ENCODE data around the gene ANKRD63. TPM values are rescaled to one million over a fixed set of nuclear protein-coding genes. Genes with fewer than 3 reads are reported as not detected.

ANKRD63 gene
- not detected for polyA plus RNA-seq (2013, experiment 1 of 2)
- not detected for polyA plus RNA-seq (2013, experiment 2 of 2)

GRCh38 chr15:40282869-40283614 lies at the start of gene ANKRD63:
ANKRD63 (minus strand) TSS chr15:40283064; CDS start chr15:40282586, 478 bp downstream.
- no peak within 1 kb of the TSS for H2AK5ac ChIP-seq (ENCODE audit: low read length, severe bottlenecking)
- H3K27ac ChIP-seq (ENCODE audit: low read length, poor library complexity, severe bottlenecking) = no peak within 1 kb of the TSS
- H2BK5ac ChIP-seq (ENCODE audit: low read depth, low read length, poor library complexity, severe bottlenecking) = no peak within 1 kb of the TSS
- H4K8ac ChIP-seq (ENCODE audit: low read length) = peak within 1 kb of the TSS; percentile 16
- H3K4me2 ChIP-seq (ENCODE audit: low read length, poor library complexity, severe bottlenecking) = peak within 1 kb of the TSS; percentile 95
- H2BK15ac ChIP-seq (ENCODE audit: low read depth, poor library complexity, severe bottlenecking) = peak within 1 kb of the TSS; percentile 74
- H4K91ac ChIP-seq (ENCODE audit: low read length) = no peak within 1 kb of the TSS
- WGBS = 2% methylated on average over 58 of the region's 76 CpGs
- H3K23ac ChIP-seq (ENCODE audit: low read length in 2 of 2) = peak within 1 kb of the TSS in 1 of 2 experiments; percentile 85
- H3K9ac ChIP-seq (ENCODE audit: low read length) = no peak within 1 kb of the TSS
- no peaks in the 10 kb centered on the region for H3K36me3 ChIP-seq (ENCODE audit: control insufficient read depth in 1 of 2, insufficient read depth in 2 of 2, low read depth in 1 of 2, low read length in 2 of 2)
- peaks cover 50 to 59% of the 10 kb centered on the region in 2 experiments for H3K27me3 ChIP-seq (ENCODE audit: control insufficient read depth in 1 of 2, insufficient read depth in 1 of 2, low read length in 2 of 2)
- no peaks in the 10 kb centered on the region for H3K9me3 ChIP-seq (ENCODE audit: control insufficient read depth, low read length)
- no peak for DNase-seq
- peak within 1 kb of the TSS in 1 of 2 experiments; percentile 64 for H2BK12ac ChIP-seq (ENCODE audit: low read length in 2 of 2)
- no peak within 1 kb of the TSS for H2BK120ac ChIP-seq (ENCODE audit: low read depth, low read length)
- H3K14ac ChIP-seq (ENCODE audit: low read length in 2 of 2) = peak within 1 kb of the TSS in 1 of 2 experiments; percentile 51
- peak within 1 kb of the TSS; percentile 56 for H2AFZ ChIP-seq (ENCODE audit: low read depth, low read length)
- H3K4me3 ChIP-seq (ENCODE audit: insufficient read depth in 1 of 2, low read depth in 1 of 2, low read length in 2 of 2) = peak within 1 kb of the TSS; percentile 63 to 65
- peaks cover 44% of the 10 kb centered on the region for H3K4me1 ChIP-seq (ENCODE audit: control insufficient read depth, insufficient read depth, low read depth, low read length)
- H3K79me1 ChIP-seq (replicated peaks; ENCODE audit: low read length, poor library complexity, severe bottlenecking) = no peaks in the 10 kb centered on the region
- H3K4ac ChIP-seq (ENCODE audit: low read depth in 1 of 2, low read length in 2 of 2) = peak within 1 kb of the TSS in 1 of 2 experiments; percentile 57
- peak within 1 kb of the TSS in 1 of 2 experiments; percentile 47 for H3K18ac ChIP-seq (ENCODE audit: low read depth in 1 of 2, low read length in 2 of 2)

GRCh38 chr15:40332113-40332781 lies 49.4 kb upstream of the ANKRD63 start:
- H3K4me2 ChIP-seq (ENCODE audit: low read length, poor library complexity, severe bottlenecking) = no peak overlapping the region
- H4K91ac ChIP-seq (ENCODE audit: low read length) = peak overlapping the region; percentile 64
- peak overlapping the region; percentile 78 for H4K8ac ChIP-seq (ENCODE audit: low read length)
- peaks cover 21% of the 10 kb centered on the region for H3K79me1 ChIP-seq (replicated peaks; ENCODE audit: low read length, poor library complexity, severe bottlenecking)
- H2BK12ac ChIP-seq (ENCODE audit: low read length in 2 of 2) = peak overlapping the region; percentile 85 to 91
- H3K9ac ChIP-seq (ENCODE audit: low read length) = no peak overlapping the region
- H3K36me3 ChIP-seq (ENCODE audit: control insufficient read depth in 1 of 2, insufficient read depth in 2 of 2, low read depth in 1 of 2, low read length in 2 of 2) = peaks cover 9 to 42% of the 10 kb centered on the region in 2 experiments
- H3K27ac ChIP-seq (ENCODE audit: low read length, poor library complexity, severe bottlenecking) = no peak overlapping the region
- WGBS = 87% methylated on average over 8 of the region's 8 CpGs
- peak overlapping the region; percentile 71 for H2BK15ac ChIP-seq (ENCODE audit: low read depth, poor library complexity, severe bottlenecking)
- H2AFZ ChIP-seq (ENCODE audit: low read depth, low read length) = no peak overlapping the region
- peak overlapping the region in 1 of 2 experiments; percentile 85 for H3K18ac ChIP-seq (ENCODE audit: low read depth in 1 of 2, low read length in 2 of 2)
- H2BK120ac ChIP-seq (ENCODE audit: low read depth, low read length) = no peak overlapping the region
- H3K9me3 ChIP-seq (ENCODE audit: control insufficient read depth, low read length) = no peaks in the 10 kb centered on the region
- no peaks in the 10 kb centered on the region for H3K27me3 ChIP-seq (ENCODE audit: control insufficient read depth in 1 of 2, insufficient read depth in 1 of 2, low read length in 2 of 2)
- no peak overlapping the region for H3K4me3 ChIP-seq (ENCODE audit: insufficient read depth in 1 of 2, low read depth in 1 of 2, low read length in 2 of 2)
- peak overlapping the region; percentile 62 for H2AK5ac ChIP-seq (ENCODE audit: low read length, severe bottlenecking)
- H3K23ac ChIP-seq (ENCODE audit: low read length in 2 of 2) = peak overlapping the region in 1 of 2 experiments; percentile 19
- H2BK5ac ChIP-seq (ENCODE audit: low read depth, low read length, poor library complexity, severe bottlenecking) = no peak overlapping the region
- H3K4ac ChIP-seq (ENCODE audit: low read depth in 1 of 2, low read length in 2 of 2) = peak overlapping the region in 1 of 2 experiments; percentile 73
- no peak for DNase-seq
- H3K14ac ChIP-seq (ENCODE audit: low read length in 2 of 2) = peak overlapping the region in 1 of 2 experiments; percentile 84
- peaks cover 55% of the 10 kb centered on the region for H3K4me1 ChIP-seq (ENCODE audit: control insufficient read depth, insufficient read depth, low read depth, low read length)

GRCh38 chr15:40331637-40332036 lies 48.8 kb upstream of the ANKRD63 start:
- Histone ChIP-seq H2AFZ (ENCODE audit: low read depth, low read length) (no peak overlapping the region), H3K27ac (ENCODE audit: low read length, poor library complexity, severe bottlenecking) (no peak overlapping the region), H3K18ac (ENCODE audit: low read depth in 1 of 2, low read length in 2 of 2) (peak overlapping the region in 1 of 2 experiments; percentile 55), H3K4me1 (ENCODE audit: control insufficient read depth, insufficient read depth, low read depth, low read length) (peaks cover 57% of the 10 kb centered on the region), H3K4me2 (ENCODE audit: low read length, poor library complexity, severe bottlenecking) (no peak overlapping the region), H3K9ac (ENCODE audit: low read length) (no peak overlapping the region), H3K23ac (ENCODE audit: low read length in 2 of 2) (no peak overlapping the region), H3K9me3 (ENCODE audit: control insufficient read depth, low read length) (no peaks in the 10 kb centered on the region), H4K91ac (ENCODE audit: low read length) (no peak overlapping the region), H2BK120ac (ENCODE audit: low read depth, low read length) (no peak overlapping the region), H3K14ac (ENCODE audit: low read length in 2 of 2) (no peak overlapping the region), H3K4me3 (ENCODE audit: insufficient read depth in 1 of 2, low read depth in 1 of 2, low read length in 2 of 2) (no peak overlapping the region), H3K36me3 (ENCODE audit: control insufficient read depth in 1 of 2, insufficient read depth in 2 of 2, low read depth in 1 of 2, low read length in 2 of 2) (peaks cover 8 to 36% of the 10 kb centered on the region in 2 experiments), H2BK15ac (ENCODE audit: low read depth, poor library complexity, severe bottlenecking) (no peak overlapping the region), H2AK5ac (ENCODE audit: low read length, severe bottlenecking) (peak overlapping the region; percentile 62), H2BK12ac (ENCODE audit: low read length in 2 of 2) (peak overlapping the region in 1 of 2 experiments; percentile 4), H3K27me3 (ENCODE audit: control insufficient read depth in 1 of 2, insufficient read depth in 1 of 2, low read length in 2 of 2) (no peaks in the 10 kb centered on the region), H3K4ac (ENCODE audit: low read depth in 1 of 2, low read length in 2 of 2) (no peak overlapping the region), H4K8ac (ENCODE audit: low read length) (no peak overlapping the region), H3K79me1 (replicated peaks; ENCODE audit: low read length, poor library complexity, severe bottlenecking) (peaks cover 16% of the 10 kb centered on the region), H2BK5ac (ENCODE audit: low read depth, low read length, poor library complexity, severe bottlenecking) (no peak overlapping the region)
- DNase-seq = no peak
- 92% methylated on average over 7 of the region's 7 CpGs for WGBS

- H3K4me2 ChIP-seq (ENCODE audit: low read length, poor library complexity, severe bottlenecking) = no peak overlapping the region
- peaks cover 5 to 30% of the 10 kb centered on the region in 2 experiments for H3K36me3 ChIP-seq (ENCODE audit: control insufficient read depth in 1 of 2, insufficient read depth in 2 of 2, low read depth in 1 of 2, low read length in 2 of 2)
These were observed 48.2 kb upstream of the ANKRD63 start for GRCh38 chr15:40331026-40331425.

More at GRCh38 chr15:40331026-40331425, 48.2 kb upstream of the ANKRD63 start:
- DNase-seq = no peak
- H3K79me1 ChIP-seq (replicated peaks; ENCODE audit: low read length, poor library complexity, severe bottlenecking) = peaks cover 10% of the 10 kb centered on the region
- no peak overlapping the region for H3K9ac ChIP-seq (ENCODE audit: low read length)
- H2AK5ac ChIP-seq (ENCODE audit: low read length, severe bottlenecking) = no peak overlapping the region
- peak overlapping the region; percentile 6 for H2BK120ac ChIP-seq (ENCODE audit: low read depth, low read length)
- no peak overlapping the region for H3K23ac ChIP-seq (ENCODE audit: low read length in 2 of 2)
- peak overlapping the region; percentile 37 to 77 for H3K18ac ChIP-seq (ENCODE audit: low read depth in 1 of 2, low read length in 2 of 2)
- WGBS = 99% methylated on average over 6 of the region's 7 CpGs
- H2AFZ ChIP-seq (ENCODE audit: low read depth, low read length) = no peak overlapping the region
- peak overlapping the region; percentile 53 for H2BK15ac ChIP-seq (ENCODE audit: low read depth, poor library complexity, severe bottlenecking)
- peak overlapping the region in 1 of 2 experiments; percentile 28 for H3K4ac ChIP-seq (ENCODE audit: low read depth in 1 of 2, low read length in 2 of 2)
- no peak overlapping the region for H3K14ac ChIP-seq (ENCODE audit: low read length in 2 of 2)
- no peaks in the 10 kb centered on the region for H3K27me3 ChIP-seq (ENCODE audit: control insufficient read depth in 1 of 2, insufficient read depth in 1 of 2, low read length in 2 of 2)
- H3K4me3 ChIP-seq (ENCODE audit: insufficient read depth in 1 of 2, low read depth in 1 of 2, low read length in 2 of 2) = no peak overlapping the region
- peaks cover 51% of the 10 kb centered on the region for H3K4me1 ChIP-seq (ENCODE audit: control insufficient read depth, insufficient read depth, low read depth, low read length)
- peak overlapping the region; percentile 3 to 70 for H2BK12ac ChIP-seq (ENCODE audit: low read length in 2 of 2)
- no peaks in the 10 kb centered on the region for H3K9me3 ChIP-seq (ENCODE audit: control insufficient read depth, low read length)
- peak overlapping the region; percentile 21 for H4K91ac ChIP-seq (ENCODE audit: low read length)
- no peak overlapping the region for H3K27ac ChIP-seq (ENCODE audit: low read length, poor library complexity, severe bottlenecking)
- no peak overlapping the region for H2BK5ac ChIP-seq (ENCODE audit: low read depth, low read length, poor library complexity, severe bottlenecking)
- peak overlapping the region; percentile 74 for H4K8ac ChIP-seq (ENCODE audit: low read length)

Measured in mesenchymal stem cell (in vitro differentiated cells and primary cell).